Measurements from ENCODE around the gene GBA3. TPM values are rescaled to one million over a fixed set of nuclear protein-coding genes. Genes with fewer than 3 reads are reported as not detected.

Gene GBA3
- total and polyA plus RNA-seq, 2 donors (not counting 3 experiments of a cell fraction or from before 2014, with no cell fraction given), result not detected

DNA sequence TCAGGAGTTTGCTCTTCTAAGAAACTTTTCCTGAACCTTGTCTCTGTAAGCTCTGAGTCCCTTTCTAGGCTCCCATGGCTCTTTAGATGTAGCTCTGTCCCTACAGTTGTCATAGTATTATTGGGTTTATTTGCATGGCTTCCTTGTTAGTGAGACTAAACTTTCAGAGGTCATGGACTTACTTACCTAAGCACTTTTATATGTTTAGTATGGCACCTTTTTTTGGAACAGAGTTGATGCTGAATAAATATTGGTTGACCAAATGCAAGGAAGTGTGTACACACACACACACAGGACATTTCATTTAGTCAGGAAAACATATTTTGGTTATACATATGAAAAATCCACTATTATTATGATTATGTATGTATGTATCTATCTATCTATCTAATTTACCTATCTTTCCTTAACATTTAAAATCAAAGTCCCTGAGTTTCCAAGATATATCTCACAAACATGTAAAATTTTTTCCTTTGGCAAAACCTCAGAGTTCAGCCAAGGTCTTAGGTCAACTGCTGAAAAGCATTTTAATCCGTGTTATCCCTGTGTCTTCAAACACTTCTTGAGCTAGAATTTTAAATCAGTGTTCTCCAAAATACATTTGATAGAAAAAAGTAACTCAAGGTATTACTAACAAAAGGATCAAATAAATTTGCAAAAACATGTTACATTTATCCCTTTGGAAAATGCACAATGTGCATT is 47.1 kb upstream of the GBA3 start:
- ChIA-PET POLR2A (no interaction called here), CTCF (no interaction called here)
- Histone ChIP-seq H3K4me2 (ENCODE audit: insufficient read depth, low read length) (no peak overlapping the region), H3K36me3 (ENCODE audit: control insufficient read depth in 2 of 2, extremely low read depth in 1 of 2, insufficient read depth in 2 of 2, low read length in 2 of 2) (no peaks in the 10 kb centered on the region), H3K4me3 (replicated peaks in 1 of 3; ENCODE audit: insufficient read depth in 1 of 3, low read depth in 1 of 3, low read length in 3 of 3) (no peak overlapping the region), H3K4me1 (ENCODE audit: control insufficient read depth, extremely low read depth, insufficient read depth, low read length) (no peaks in the 10 kb centered on the region), H3K9ac (replicated peaks; ENCODE audit: extremely low read depth, insufficient read depth, low read length) (no peak overlapping the region), H3K9me3 (replicated peaks; ENCODE audit: control insufficient read depth, insufficient read depth, low read length) (no peaks in the 10 kb centered on the region), H3K27me3 (ENCODE audit: control insufficient read depth in 2 of 2, insufficient read depth in 2 of 2, low read length in 2 of 2) (no peaks in the 10 kb centered on the region), H4K20me1 (replicated peaks; ENCODE audit: control insufficient read depth, extremely low read depth, insufficient read depth, low read length) (no peaks in the 10 kb centered on the region), H3K9me1 (replicated peaks; ENCODE audit: control insufficient read depth, extremely low read depth, insufficient read depth, low read length) (no peaks in the 10 kb centered on the region), H2AFZ (ENCODE audit: low read depth, low read length) (no peak overlapping the region), H3K27ac (ENCODE audit: insufficient read depth, low read depth, low read length) (no peak overlapping the region), H3K79me2 (ENCODE audit: control insufficient read depth, insufficient read depth, low read length) (no peaks in the 10 kb centered on the region)
- intact Hi-C loops (cut with micrococcal nuclease) (no loop called here), dilution Hi-C loops (cut with MboI; ENCODE audit: extremely low pct_ligation_motif_present, low sequenced_read_pairs) (no loop called here)
- FAIRE-seq (no peak), DNase-seq (ENCODE audit: low read depth, low spot score) (no peak)
- no TSS peak for BruUV-seq (replicated peaks)
- no peak for TF ChIP-seq FOS (IDR thresholded peaks at IDR 0.05; ENCODE audit: borderline replicate concordance, insufficient read depth, low read length)
- TF ChIP-seq, protein P1, sequence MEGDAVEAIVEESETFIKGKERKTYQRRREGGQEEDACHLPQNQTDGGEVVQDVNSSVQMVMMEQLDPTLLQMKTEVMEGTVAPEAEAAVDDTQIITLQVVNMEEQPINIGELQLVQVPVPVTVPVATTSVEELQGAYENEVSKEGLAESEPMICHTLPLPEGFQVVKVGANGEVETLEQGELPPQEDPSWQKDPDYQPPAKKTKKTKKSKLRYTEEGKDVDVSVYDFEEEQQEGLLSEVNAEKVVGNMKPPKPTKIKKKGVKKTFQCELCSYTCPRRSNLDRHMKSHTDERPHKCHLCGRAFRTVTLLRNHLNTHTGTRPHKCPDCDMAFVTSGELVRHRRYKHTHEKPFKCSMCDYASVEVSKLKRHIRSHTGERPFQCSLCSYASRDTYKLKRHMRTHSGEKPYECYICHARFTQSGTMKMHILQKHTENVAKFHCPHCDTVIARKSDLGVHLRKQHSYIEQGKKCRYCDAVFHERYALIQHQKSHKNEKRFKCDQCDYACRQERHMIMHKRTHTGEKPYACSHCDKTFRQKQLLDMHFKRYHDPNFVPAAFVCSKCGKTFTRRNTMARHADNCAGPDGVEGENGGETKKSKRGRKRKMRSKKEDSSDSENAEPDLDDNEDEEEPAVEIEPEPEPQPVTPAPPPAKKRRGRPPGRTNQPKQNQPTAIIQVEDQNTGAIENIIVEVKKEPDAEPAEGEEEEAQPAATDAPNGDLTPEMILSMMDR (IDR thresholded peaks at IDR 0.05; ENCODE audit: extremely low read depth in 1 of 2, insufficient read depth in 1 of 2, low read depth in 1 of 2, low read length in 2 of 2), result no peak
- no peak for TF ChIP-seq EZH2 (IDR thresholded peaks at IDR 0.05; ENCODE audit: borderline replicate concordance, low read depth, low read length, severe bottlenecking)
- TF ChIP-seq, protein P2, sequence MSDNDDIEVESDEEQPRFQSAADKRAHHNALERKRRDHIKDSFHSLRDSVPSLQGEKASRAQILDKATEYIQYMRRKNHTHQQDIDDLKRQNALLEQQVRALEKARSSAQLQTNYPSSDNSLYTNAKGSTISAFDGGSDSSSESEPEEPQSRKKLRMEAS (IDR thresholded peaks at IDR 0.05; ENCODE audit: insufficient read depth, insufficient read length), result no peak
- no peak for TF ChIP-seq POLR2A (IDR thresholded peaks at IDR 0.05; ENCODE audit: low read depth, low read length)
- no peak for TF ChIP-seq JUN (IDR thresholded peaks at IDR 0.05; ENCODE audit: borderline replicate concordance, insufficient read depth, insufficient read length, low read depth)
- no peak for TF ChIP-seq GATA2 (IDR thresholded peaks at IDR 0.05; ENCODE audit: insufficient read depth, insufficient read length, low read depth, low read length)
- TF ChIP-seq POLR2AphosphoS5 (IDR thresholded peaks at IDR 0.05; ENCODE audit: insufficient read depth, low read depth, low read length), result no peak

Data from endothelial cell of umbilical vein (primary cell).